Mucosa of descending colon (tissue), 3 donors: ENCODE data around the gene MOB3B. TPM values are rescaled to one million over a fixed set of nuclear protein-coding genes. Genes with fewer than 3 reads are reported as not detected.

Experiments used
- ATAC-seq: fragments of 200-7000 bp; cut with Tn5 transposase; one replicate; pipeline ENCODE4 v1.9.1; 2020; ENCODE audit warnings: mild to moderate bottlenecking, moderate library complexity
- DNase-seq, 3 donors: peaks; one replicate each; pipeline ENCODE4 v3.0.0-alpha.2; 2020
- H3K36me3 ChIP-seq: fragments of 200-600 bp; one replicate; pipeline ENCODE4 v1.8.0; 2021; ENCODE audit warnings: low read depth, mild to moderate bottlenecking
- H3K4me1 ChIP-seq: fragments of 200-600 bp; one replicate; pipeline ENCODE4 v1.8.0; 2021; ENCODE audit warnings: low read depth, mild to moderate bottlenecking
- H3K4me3 ChIP-seq: fragments of 200-600 bp; one replicate; pipeline ENCODE4 v1.8.0; 2021; ENCODE audit warnings: mild to moderate bottlenecking
- H3K9me3 ChIP-seq: fragments of 200-600 bp; one replicate; pipeline ENCODE4 v1.8.0; 2021; ENCODE audit warnings: mild to moderate bottlenecking
- CTCF ChIP-seq: fragments of 200-600 bp; IDR thresholded peaks from one replicate; pipeline ENCODE4 v1.8.0; 2022; ENCODE audit warnings: antibody characterized with exemption, mild to moderate bottlenecking
- intact Hi-C, 2 donors: fragments of 100-400 bp; cut with DNase I in 1 of 2; cut with micrococcal nuclease in 1 of 2; formaldehyde crosslinking; loops; one replicate each; pipeline versions ENCODE4 v1.11.0 to v1.11.1; 2022; cut with DNase I, micrococcal nuclease
- total RNA-seq, 3 donors: library from RNA; stranded (reverse); fragmentation: NEBNext Ultra II Directional in 2 of 3; extraction: Animal tissue kit (Norgen Biotek cat#: 25700) in 2 of 3; gene quantifications; one replicate each; pipeline versions ENCODE4 v1.2.1 to v1.2.4, GENCODE V29; 2021 to 2023
- donor health status: DM: no; HTN: no; CAD: no; lungs with moderate emphysema.
- donor health status: DM: no; HTN: no; CAD: no.
- donor health status: DM: no; HTN: yes; CAD: no.

The MOB3B gene
- total RNA-seq, 3 donors from 2014 or later = 34.6 to 57.5 (median 41.7) TPM

- H3K4me1 ChIP-seq = peaks cover 15% of the 10 kb centered on the region
- H3K4me3 ChIP-seq = no peak overlapping the region
- peak in 2 of 3 donors; percentile 52 to 78 for DNase-seq
Observed at GRCh38 chr9:27442464-27442863, 87.2 kb downstream of the MOB3B start.

GRCh38 chr9:27441741-27442070 is 87.9 kb downstream of the MOB3B start:
- ATAC-seq (peak; percentile 9), DNase-seq (no peak)
- Histone ChIP-seq H3K9me3 (no peaks in the 10 kb centered on the region), H3K36me3 (no peaks in the 10 kb centered on the region), H3K4me1 (peaks cover 18% of the 10 kb centered on the region), H3K4me3 (no peak overlapping the region)
- intact Hi-C loops = no loop called here
- TF ChIP-seq CTCF = no peak

More at GRCh38 chr9:27442464-27442863, 87.2 kb downstream of the MOB3B start:
- ATAC-seq = peak; percentile 88
- TF ChIP-seq CTCF = no peak
- intact Hi-C loops = no loop called here
- Histone ChIP-seq H3K9me3 (no peaks in the 10 kb centered on the region), H3K36me3 (no peaks in the 10 kb centered on the region)

GRCh38 chr9:27440888-27441740 is 88.5 kb downstream of the MOB3B start:
- peak; percentile 66 for ATAC-seq
- Histone ChIP-seq H3K4me1 (peaks cover 18% of the 10 kb centered on the region), H3K9me3 (no peaks in the 10 kb centered on the region), H3K4me3 (no peak overlapping the region), H3K36me3 (no peaks in the 10 kb centered on the region)
- intact Hi-C loops = no loop called here
- TF ChIP-seq CTCF = no peak
- DNase-seq = no peak

GRCh38 chr9:27438522-27438921 is 91.1 kb downstream of the MOB3B start:
- Histone ChIP-seq H3K36me3 (no peaks in the 10 kb centered on the region), H3K4me3 (no peak overlapping the region), H3K4me1 (peaks cover 23% of the 10 kb centered on the region), H3K9me3 (no peaks in the 10 kb centered on the region)
- intact Hi-C loops = no loop called here
- no peak for TF ChIP-seq CTCF
- ATAC-seq = no peak
- no peak for DNase-seq

GRCh38 chr9:27437652-27438373 is 91.8 kb downstream of the MOB3B start:
- intact Hi-C loops = no loop called here
- ATAC-seq (no peak), DNase-seq (no peak)

More at GRCh38 chr9:27437652-27438373, 91.8 kb downstream of the MOB3B start:
- Histone ChIP-seq H3K9me3 (no peaks in the 10 kb centered on the region), H3K4me1 (peaks cover 16% of the 10 kb centered on the region), H3K36me3 (no peaks in the 10 kb centered on the region), H3K4me3 (no peak overlapping the region)
- TF ChIP-seq CTCF = no peak
